Renal pelvis (tissue), 4 donors: Measurements from ENCODE around the gene HIF3A. TPM values are rescaled to one million over a fixed set of nuclear protein-coding genes. Genes with fewer than 3 reads are reported as not detected.

Source experiments
- DNase-seq: peaks from one replicate; pipeline ENCODE4 v3.0.0-alpha.2; 2013
- polyA plus RNA-seq, 3 donors: library from polyadenylated mRNA; unstranded; fragments of 120-200 nt; gene quantifications; one replicate each; pipeline ENCODE4 v1.2.1, GENCODE V29; 2013; ENCODE audit not compliant: insufficient read length in 3 of 3

HIF3A gene
- polyA plus RNA-seq, 3 donors: 39.6 to 85.5 (median 65.4) TPM

DNA sequence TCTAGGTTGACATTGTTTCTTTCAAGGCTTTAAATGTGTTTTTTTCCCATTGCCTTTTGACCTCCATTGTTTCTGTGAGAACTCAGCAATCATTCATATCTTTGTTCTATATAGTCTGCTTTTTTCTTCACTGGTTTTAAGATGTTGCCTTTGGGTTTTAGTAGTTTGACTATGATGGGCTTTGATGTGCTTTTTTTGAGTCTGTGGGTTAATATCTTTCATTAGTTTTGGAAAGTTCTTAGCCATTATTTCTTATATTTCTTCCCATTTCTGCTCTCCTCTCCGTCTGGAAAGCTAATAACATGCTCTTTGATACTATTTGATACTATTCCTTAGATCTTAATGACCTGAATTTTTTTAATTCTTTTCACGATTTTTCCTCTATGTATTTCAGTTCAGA is 83.8 kb downstream of the HIF3A start:
- DNase-seq: no peak

DNA sequence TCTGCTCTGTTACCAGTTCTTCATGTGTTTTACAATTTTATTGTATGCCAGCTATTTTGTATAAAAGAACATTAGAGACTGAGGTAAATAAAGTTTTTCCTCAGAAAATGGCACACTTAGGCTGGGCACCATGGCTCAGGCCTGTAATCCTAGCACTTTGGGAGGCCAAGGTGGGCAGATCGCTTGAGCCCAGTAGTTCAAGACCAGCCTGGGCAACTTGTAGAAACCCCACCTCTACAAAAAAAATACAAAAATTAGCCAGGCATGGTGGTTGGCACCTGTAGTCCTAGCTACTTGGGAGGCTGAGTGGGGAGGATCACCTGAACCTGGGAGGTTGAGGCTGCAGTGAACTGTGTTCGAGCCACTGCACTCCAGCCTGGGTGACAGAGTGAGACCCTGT is 84.5 kb downstream of the HIF3A start:
- no peak for DNase-seq

DNA sequence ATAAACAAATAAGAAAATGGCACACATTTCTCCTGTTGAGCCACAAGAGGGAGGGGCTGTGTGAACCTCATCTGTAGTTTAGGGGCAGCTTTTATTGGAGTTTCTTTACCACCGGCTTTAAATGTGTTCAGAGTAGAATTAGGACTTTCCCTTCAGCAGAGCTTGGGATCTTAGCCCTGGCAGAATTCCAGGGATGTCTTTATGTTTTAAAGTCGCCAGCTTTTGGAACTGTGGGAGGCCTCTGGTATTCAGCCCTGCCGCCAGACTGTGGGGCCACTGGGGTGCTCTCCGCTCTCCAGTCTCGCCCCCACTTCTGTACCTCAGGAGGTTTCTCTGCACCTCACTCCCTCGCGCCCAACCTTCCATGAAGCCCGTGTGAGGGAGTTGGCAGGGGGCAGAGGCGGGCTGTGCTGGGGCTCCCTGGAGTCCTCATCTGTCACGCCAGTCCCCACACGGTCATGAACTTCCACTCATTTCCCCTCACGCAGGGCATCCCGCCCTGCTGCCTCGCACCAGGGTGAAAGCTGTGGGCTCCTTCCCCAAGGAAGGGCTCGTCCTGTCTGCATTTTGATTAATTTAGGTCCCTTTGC is 85.0 kb downstream of the HIF3A start:
- DNase-seq: no peak

DNA sequence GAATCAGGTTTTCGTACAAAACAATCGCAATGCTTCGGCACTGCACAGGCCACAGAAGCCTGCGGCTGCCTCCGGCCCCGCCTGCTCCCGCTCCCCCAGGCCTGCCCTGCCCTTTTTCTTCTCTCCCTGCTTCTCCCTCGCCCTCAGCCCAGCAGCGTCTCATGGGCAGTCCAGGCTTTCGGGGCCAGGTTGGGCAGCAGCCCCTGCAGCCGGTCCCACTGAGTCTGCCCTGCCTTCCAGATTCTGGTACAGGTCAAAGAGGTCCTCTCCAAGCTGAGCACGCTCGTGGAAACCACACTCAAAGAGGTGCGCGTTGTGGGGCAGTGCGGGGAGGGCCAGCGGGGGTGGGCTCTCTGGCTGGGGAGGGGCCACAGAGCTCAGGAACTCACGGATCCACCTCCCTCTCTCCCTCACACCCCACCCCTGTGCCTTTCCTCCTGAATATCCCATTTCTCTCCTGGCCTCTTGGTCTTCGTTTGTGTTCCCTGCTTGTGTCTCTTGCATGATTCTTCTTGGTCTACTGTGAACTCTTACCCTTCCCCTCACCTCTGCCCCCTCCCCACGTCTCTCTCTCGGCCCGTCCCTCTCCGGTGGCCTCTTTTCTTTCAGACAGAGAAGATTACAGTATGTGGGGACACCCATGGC is 86.5 kb downstream of the HIF3A start:
- DNase-seq: no peak

DNA sequence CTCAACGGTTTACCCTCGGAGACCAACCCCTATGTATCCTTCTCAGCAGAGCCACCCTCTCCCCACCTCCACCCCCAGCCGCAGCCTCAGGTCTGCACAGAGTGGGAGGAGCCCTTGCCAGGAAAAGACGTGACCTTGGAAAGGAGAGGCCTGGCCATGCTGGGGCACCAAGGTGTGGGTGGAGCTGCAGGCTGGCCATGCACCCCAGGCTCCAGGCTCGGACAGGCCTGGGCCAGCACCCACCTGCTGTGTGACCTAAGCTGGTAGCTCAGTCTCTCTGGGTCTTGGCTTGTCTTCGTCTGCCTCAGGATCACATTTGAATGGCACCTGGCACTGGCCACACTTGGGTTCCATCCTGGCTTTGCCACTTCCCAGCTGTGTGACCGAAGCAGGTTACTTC is 87.0 kb downstream of the HIF3A start:
- no peak for DNase-seq

DNA sequence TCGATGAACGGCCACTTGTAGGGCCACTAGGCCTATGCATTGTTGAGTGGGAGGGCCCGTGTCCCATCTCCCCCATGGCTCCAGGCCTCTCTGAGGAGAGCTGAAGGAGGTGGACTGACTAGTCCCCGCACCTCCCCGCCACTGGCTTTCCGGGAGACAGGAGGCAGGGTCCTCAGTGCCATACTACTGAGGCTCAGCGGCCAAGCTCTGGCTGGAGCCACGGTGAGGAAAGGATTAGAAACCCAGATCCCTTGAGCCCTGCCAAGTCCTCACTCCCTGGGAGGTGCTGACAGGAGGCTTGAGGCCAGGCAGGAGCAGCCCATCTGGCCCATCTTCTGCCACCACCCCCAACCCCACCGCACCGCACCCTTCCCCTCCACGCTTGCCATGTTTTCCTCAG is 87.6 kb downstream of the HIF3A start:
- no peak for DNase-seq

DNA sequence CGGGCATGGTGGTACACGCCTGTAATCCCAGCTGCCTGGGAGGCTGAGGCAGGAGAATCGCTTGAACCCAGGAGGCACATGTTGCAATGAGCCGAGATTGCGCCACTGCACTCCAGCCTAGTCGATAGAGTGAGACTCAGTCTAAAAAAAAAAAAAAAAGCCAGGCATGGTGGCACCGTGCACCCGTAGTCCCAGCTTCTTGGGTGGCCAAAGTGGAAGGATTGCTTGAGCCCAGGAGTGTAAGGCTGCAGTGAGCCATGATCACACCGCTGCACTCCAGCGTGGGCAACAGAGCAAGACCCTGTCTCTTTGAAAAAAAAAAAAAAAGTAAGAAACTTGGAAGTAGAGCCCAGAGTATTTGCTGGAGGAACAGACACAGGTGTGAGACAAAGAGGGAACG is 88.8 kb downstream of the HIF3A start:
- no peak for DNase-seq

DNA sequence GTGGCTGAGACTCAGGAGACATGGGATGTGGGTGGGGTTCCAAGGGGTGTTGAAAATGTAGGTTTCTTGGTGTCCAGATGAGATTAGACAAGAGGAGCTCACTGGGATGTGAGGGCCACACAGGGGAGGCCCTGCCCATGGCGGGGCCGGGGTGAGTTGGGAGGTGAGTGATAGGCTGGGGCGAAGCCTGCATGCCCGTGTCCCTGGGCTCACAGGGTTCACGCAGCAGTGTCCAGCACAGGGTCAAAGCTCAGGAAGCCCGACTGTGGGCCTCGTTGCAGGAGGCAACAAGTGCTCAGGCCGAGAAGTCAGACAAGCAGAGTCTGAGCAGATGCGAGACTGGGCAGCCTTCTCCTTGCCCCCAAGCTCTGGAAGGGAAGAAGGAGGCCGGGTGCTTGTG is 89.3 kb downstream of the HIF3A start:
- no peak for DNase-seq

DNA sequence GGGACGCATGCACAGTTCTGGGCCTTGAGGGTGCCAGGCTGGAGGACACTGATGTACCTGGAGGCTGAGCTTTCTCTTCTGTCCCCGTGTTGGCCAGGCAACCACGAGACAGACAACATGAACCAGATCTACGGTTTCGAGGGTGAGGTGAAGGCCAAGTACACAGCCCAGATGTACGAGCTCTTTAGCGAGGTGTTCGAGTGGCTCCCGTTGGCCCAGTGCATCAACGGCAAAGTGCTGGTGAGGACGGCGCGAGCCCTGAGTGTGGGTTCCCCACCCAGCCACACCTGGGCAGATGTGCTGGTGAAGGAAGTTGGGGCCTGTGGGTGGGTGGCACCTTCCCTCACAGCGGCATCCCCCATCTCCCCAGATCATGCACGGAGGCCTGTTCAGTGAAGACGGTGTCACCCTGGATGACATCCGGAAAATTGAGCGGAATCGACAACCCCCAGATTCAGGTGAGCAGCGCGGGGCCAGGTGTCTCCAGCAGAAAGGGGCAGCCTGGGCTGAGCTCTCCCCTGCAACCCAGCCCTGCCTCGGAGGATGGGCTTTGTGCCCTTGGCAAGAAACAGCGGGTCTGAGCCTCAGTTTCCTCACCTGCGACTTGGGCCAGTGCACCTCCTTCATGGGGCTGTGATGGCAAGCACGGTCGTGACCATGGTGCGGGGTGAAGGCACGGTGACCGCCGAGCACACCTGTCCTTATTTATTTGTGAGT is 90.3 kb downstream of the HIF3A start:
- no peak for DNase-seq

DNA sequence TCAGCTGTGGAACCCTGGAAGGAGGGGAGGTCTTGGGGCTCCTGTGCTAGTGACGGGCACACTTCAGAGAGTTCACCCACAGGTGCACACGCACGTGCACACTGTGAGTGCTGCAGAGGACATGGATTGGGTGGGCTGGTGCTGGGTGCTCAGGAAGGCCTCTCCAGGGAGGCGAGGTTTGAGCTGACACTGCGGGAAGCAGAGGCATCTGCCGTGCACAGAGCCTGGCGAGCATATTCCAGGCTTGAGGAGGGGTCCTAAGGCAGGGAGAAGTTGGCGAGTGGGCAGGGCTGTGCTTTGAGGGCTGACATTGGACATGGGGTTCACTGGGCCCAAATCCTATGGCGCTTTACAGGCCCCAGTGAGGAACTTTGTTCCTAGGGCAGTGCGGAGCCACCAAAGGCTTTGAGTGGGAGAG is 90.9 kb downstream of the HIF3A start:
- DNase-seq: no peak

DNA sequence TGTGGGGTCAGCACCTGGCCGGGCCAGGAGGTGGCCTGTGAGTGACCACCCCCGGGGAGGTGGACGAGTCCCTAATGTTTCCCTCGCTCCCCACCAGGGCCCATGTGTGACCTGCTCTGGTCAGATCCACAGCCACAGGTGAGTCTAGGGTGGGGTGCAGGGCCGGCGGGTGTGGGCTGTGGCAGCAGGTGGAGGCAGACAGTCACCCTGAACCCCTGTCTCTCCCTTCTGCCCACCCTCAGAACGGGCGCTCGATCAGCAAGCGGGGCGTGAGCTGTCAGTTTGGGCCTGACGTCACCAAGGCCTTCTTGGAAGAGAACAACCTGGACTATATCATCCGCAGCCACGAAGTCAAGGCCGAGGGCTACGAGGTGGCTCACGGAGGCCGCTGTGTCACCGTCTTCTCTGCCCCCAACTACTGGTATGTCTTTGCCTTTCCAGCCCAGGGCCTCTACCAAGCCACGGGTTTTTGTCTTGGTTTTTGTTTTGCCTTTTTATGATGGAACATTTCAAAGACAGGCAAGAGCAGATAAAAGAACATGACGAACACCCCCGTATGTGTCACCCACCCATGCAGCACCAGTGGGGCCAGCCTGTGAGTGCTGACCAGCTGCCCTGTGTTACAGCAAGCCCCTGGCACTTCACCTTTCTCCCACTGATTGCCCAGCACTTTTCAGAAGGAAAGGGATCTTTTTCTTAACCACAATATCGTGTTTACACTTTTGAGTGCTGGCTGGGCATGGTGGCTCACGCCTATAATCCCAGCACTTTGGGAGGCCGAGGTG is 91.7 kb downstream of the HIF3A start:
- DNase-seq: no peak

DNA sequence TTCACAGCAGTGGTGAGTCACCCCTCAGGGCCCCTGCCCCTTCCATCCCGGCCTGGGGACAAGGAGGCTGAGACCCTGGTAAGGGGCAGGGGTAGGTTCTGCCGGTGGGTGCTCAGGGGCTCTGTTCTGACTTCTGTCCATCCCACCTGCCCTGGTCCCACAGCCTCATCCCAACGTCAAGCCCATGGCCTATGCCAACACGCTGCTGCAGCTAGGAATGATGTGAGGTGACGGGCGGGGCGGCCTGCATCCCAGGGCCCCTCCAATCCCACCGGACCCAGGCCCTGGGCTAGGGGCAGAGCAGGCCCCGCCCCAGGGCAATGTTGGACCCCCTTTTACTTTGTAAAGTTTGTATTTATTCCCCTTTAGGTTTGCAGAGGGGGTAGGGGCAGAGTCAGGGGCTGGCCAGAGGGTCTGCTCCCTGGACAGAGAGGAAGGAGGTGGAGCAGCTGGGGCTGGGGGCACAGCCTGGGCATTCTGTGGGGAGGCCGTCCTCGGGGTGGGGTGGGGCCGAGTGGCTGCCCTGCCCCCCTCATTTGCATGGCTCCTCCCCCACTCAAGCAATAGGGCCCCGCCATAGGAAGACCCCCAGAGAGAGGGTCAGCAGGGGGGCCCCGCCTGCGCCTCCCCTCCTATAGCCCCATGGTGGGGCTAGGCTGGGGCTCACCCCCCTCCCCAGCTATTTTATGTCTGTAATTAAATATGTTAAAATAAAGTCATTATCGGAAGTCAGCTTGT is 93.4 kb downstream of the HIF3A start:
- no peak for DNase-seq

DNA sequence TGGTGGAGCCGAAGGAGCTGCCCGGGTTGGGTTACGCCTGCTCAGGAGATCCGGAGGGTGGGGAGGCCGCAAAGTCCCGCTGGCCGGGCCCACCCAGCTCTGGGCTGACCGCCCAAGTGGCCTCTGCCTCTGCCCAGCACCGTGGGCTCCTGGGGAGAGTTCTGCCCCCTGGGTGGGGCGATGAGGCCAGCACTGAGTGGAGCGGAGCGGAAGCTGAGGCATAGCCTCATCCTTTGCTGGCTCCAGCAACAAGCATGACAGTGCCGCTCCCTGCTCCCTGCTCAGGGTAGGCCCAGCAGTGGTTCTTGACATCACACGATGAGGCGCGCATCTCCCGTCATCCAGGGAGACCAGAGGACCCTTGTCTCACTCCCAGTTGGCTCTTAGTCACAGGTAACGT is 94.0 kb downstream of the HIF3A start:
- no peak for DNase-seq

DNA sequence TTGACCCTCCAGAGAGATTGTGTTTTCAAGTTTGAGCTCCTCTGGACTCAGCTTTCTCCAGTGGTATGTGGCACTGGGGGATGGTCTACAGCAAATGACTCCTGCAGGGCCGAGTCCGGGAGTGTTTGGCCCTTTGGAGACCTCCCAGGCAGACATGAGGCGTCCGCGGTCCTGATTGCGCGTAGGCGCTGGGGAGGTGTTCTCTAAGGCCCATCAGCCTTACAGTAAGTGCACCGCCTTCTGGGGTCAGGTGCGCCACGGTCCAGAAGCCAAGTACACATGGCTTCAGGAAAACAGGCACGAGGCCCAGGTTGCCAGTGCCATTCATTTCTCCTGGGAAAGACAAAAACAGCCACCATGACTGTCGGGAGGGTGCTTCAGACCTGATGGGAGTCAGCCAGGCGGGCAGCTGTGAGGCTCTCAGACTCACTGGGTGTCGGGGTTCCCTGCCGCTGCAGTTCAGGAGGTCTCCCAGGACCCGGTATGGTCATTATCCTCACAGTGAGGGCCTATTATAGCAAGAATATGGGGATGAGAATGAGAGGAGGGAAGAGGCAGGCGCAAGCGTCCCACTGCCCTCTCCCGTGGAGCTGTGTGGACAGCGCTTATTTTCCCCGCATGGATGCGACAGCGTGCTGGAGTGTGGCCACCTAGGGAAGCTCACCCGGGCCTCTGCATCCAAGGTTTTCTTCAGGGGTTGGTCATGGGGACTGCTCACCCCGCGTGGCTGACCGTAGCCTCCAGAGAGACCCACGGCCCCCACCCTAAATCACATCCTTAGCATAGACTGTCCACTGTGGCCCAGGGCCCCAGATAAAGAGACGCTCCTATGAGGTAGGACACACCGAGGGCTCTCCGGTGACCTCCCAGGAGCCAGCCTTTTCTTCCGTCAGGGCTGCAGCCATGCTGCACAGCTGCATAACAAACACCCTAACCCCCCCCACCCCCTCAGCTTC is 94.7 kb downstream of the HIF3A start:
- no peak for DNase-seq

DNA sequence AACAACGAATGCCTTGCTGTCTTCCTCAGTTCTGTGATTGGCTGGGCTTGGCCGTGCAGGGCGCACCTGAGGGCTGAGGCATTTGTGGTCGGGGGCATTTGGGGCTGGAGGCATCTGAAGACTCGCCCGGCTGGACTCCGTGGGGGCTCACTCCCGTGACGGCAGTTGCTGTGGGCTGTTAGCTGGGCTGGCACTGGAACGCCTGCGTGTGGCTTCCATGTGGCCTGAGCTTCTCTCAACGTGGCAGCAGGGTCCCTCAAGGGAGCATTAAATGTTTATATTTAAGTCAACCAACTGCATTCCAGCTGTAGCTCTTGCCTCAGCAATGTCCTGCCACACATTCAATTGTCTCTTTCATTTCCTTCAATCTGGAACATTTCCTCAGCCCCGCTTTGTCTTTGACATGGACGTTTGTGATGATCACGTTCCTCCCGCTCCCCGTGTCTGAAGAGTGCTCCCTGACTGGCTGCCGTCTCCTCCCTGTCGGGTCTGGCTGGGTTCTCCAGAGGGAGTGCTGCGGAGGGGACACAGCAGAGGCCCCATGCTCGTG is 95.5 kb downstream of the HIF3A start:
- peak; percentile 55 for DNase-seq

DNA sequence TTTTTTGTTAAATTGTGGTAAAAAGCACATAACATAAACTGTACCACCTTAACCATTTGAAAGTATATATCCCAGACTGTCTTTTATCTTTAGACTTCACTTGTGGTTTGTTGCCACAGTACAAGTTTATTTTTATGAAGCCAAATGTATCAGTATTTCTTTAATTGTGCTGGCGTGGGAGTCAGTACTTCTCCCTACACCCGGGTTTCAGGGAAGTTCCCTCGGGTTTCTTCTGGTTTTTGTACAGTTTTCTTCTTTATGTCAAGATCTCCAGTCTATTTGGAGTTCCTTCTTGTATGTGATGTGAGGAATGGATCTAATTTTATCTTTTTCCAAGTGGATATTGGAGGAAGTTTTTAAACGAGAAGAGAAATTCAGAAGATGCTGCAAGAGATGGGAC is 96.0 kb downstream of the HIF3A start:
- no peak for DNase-seq
